A673 (cell line): ENCODE results near the gene CASD1. TPM values are rescaled to one million over a fixed set of nuclear protein-coding genes. Genes with fewer than 3 reads are reported as not detected.

ENCODE experiments used
- BruUV-seq: library from RNA; stranded (reverse); fragments of 400-500 nt; replicated peaks from 2 replicates; lab custom pipeline; 2021; lab: Mats Ljungman, UMichigan
- CTCF ChIA-PET: fragments of 300-600 bp; sonication (Branson Sonifier 250); formaldehyde crosslinking; loops from one replicate; lab custom pipeline; 2022; ENCODE audit warnings: antibody characterized with exemption; lab: Charles Lee
- POLR2A ChIA-PET: fragments of 300-600 bp; sonication (Branson Sonifier 250); formaldehyde crosslinking; loops from one replicate; lab custom pipeline; 2022; ENCODE audit warnings: antibody characterized with exemption; ENCODE audit not compliant: low non-redundant PET; lab: Charles Lee
- DNase-seq: peaks from one replicate; pipeline ENCODE4 v3.0.0-alpha.2; 2015; ENCODE audit warnings: low spot score
- H3K27ac ChIP-seq: fragments of 200-600 bp; sonication (generic); 2 replicates; pipeline ENCODE4 v1.5.1; 2016; ENCODE audit warnings: mixed run types, low read depth, mild to moderate bottlenecking, mixed read lengths, antibody characterized with exemption, low read length; ENCODE audit not compliant: poor library complexity, severe bottlenecking
- H3K27me3 ChIP-seq: fragments of 200-600 bp; sonication (generic); replicated peaks from 2 replicates; pipeline ENCODE4 v1.6.1; 2017; ENCODE audit warnings: mixed run types, low read depth, mild to moderate bottlenecking, mixed read lengths, antibody characterized with exemption, low read length; ENCODE audit not compliant: insufficient read depth, poor library complexity
- H3K36me3 ChIP-seq: fragments of 200-600 bp; sonication (generic); 2 replicates; pipeline ENCODE4 v1.6.1; 2016; ENCODE audit warnings: mixed run types, mild to moderate bottlenecking, mixed read lengths, antibody characterized with exemption, low read length; ENCODE audit not compliant: insufficient read depth, poor library complexity, severe bottlenecking
- H3K4me1 ChIP-seq: fragments of 200-600 bp; sonication (generic); 2 replicates; pipeline ENCODE4 v1.6.1; 2017; ENCODE audit warnings: mixed run types, mild to moderate bottlenecking, mixed read lengths, antibody characterized with exemption, low read length; ENCODE audit not compliant: insufficient read depth, poor library complexity, severe bottlenecking
- H3K4me3 ChIP-seq: fragments of 200-600 bp; sonication (generic); 2 replicates; pipeline ENCODE4 v1.5.1; 2016; ENCODE audit warnings: low read depth, mixed run types, mild to moderate bottlenecking, mixed read lengths, low read length; ENCODE audit not compliant: poor library complexity, severe bottlenecking
- H3K9me3 ChIP-seq: fragments of 200-600 bp; sonication (generic); 2 replicates; pipeline ENCODE4 v1.6.1; 2016; ENCODE audit warnings: mixed run types, low read depth, mild to moderate bottlenecking, mixed read lengths, antibody characterized with exemption, low read length; ENCODE audit not compliant: poor library complexity, severe bottlenecking
- CTCF ChIP-seq: fragments of 300-800, 200-600 bp; sonication (generic); conservative IDR thresholded peaks from 2 replicates; pipeline ENCODE4 v1.5.1; 2017; ENCODE audit warnings: low read depth, mild to moderate bottlenecking, antibody characterized with exemption, low read length, moderate library complexity, mixed read lengths
- EZH2 ChIP-seq: fragments of 200-600 bp; sonication (generic); IDR thresholded peaks from 2 replicates; pipeline ENCODE4 v1.6.1; 2017; ENCODE audit warnings: borderline replicate concordance, low read depth, mild to moderate bottlenecking, mixed read lengths, antibody characterized with exemption, low read length; ENCODE audit not compliant: poor library complexity, severe bottlenecking
- intact Hi-C: fragments of 100-400 bp; cut with micrococcal nuclease; formaldehyde crosslinking; loops from one replicate; pipeline ENCODE4 v1.10.0; 2022; ENCODE audit not compliant: unreplicated experiment
- total RNA-seq: library from RNA; stranded (reverse); gene quantifications from 2 replicates; pipeline ENCODE4 v1.2.3, GENCODE V29; 2021

CASD1 gene
- total RNA-seq, 1 experiment from 2014 or later, result 17.0 TPM

- POLR2A ChIA-PET, result interaction anchor here (0.7 kb wide), 1 partner anchor 222 kb away, joined by 7 read pairs; no protein-coding TSS in a partner anchor
Observed at GRCh38 chr7:94514917-94515316, 5.3 kb downstream of the CASD1 start.

GRCh38 chr7:94525923-94526322, 16.3 kb downstream of the CASD1 start:
- no peaks in the 10 kb centered on the region for H3K9me3 ChIP-seq
- H3K27ac ChIP-seq, result no peak overlapping the region
- BruUV-seq, result no TSS peak
- intact Hi-C loops, result no loop called here
- POLR2A ChIA-PET, result no interaction called here
- TF ChIP-seq CTCF (no peak), EZH2 (no peak)
- CTCF ChIA-PET, result no interaction called here
- H3K36me3 ChIP-seq, result peaks cover 3% of the 10 kb centered on the region
- no peak for DNase-seq
- H3K4me1 ChIP-seq, result peaks cover 20% of the 10 kb centered on the region
- H3K4me3 ChIP-seq, result no peak overlapping the region
- no peaks in the 10 kb centered on the region for H3K27me3 ChIP-seq

More at GRCh38 chr7:94514917-94515316, 5.3 kb downstream of the CASD1 start:
- Histone ChIP-seq H3K4me3 (no peak overlapping the region), H3K27me3 (no peaks in the 10 kb centered on the region), H3K9me3 (no peaks in the 10 kb centered on the region), H3K4me1 (peaks cover 35% of the 10 kb centered on the region), H3K27ac (no peak overlapping the region), H3K36me3 (no peaks in the 10 kb centered on the region)
- TF ChIP-seq EZH2 (no peak), CTCF (no peak)
- no peak for DNase-seq
- intact Hi-C loops, result loop anchor here (5.0 kb wide), 1 partner anchor 142 kb away; the partner anchor contains the start of gene SGCE
- CTCF ChIA-PET, result no interaction called here
- no TSS peak for BruUV-seq

- CTCF ChIA-PET, result no interaction called here
- H3K36me3 ChIP-seq, result peaks cover 3% of the 10 kb centered on the region
- no peak overlapping the region for H3K27ac ChIP-seq
Observed at GRCh38 chr7:94529516-94529915, 19.9 kb downstream of the CASD1 start.

More at GRCh38 chr7:94529516-94529915, 19.9 kb downstream of the CASD1 start:
- BruUV-seq, result no TSS peak
- Histone ChIP-seq H3K27me3 (no peaks in the 10 kb centered on the region), H3K4me1 (peaks cover 20% of the 10 kb centered on the region), H3K9me3 (no peaks in the 10 kb centered on the region), H3K4me3 (no peak overlapping the region)
- TF ChIP-seq CTCF (no peak), EZH2 (no peak)
- POLR2A ChIA-PET, result interaction anchor here (0.5 kb wide), 1 partner anchor 129 kb away, joined by 7 read pairs; no protein-coding TSS in a partner anchor
- DNase-seq, result peak; percentile 15
- intact Hi-C loops, result no loop called here
